Muscle of leg (tissue), 9 donors: ENCODE data around the gene ORC5. TPM values are rescaled to one million over a fixed set of nuclear protein-coding genes. Genes with fewer than 3 reads are reported as not detected.

Experiments used
- polyA plus RNA-seq, 8 donors: library from polyadenylated mRNA; unstranded; fragments of 120-200 nt; gene quantifications; one replicate each; pipeline versions ENCODE4 v1.2.1 to v1.2.3, GENCODE V29; 2013; ENCODE audit warnings: inconsistent platforms in 1 of 8, low replicate concordance in 1 of 8; ENCODE audit not compliant: insufficient read length in 8 of 8, insufficient read depth in 1 of 8
- total RNA-seq: library from RNA; stranded (reverse); fragments of 120-200 nt; gene quantifications from one replicate; pipeline ENCODE4 v1.2.4, GENCODE V29; 2013

ORC5 gene
- total and polyA plus RNA-seq, 9 donors: 12.4 to 16.6 (median 14.9) TPM

Other genes starting within 250 kb of the ORC5 start
- gene RELN, start 218.4 kb downstream of the ORC5 start, total RNA-seq: 9.3 TPM
- 10 to 100 TPM in 1 of 8 donors, 1 to 10 TPM in 7; 2.1 to 31.3 (median 7.8) TPM for gene RELN, start 218.4 kb downstream of the ORC5 start, polyA plus RNA-seq
- not detected for gene LHFPL3, start 120.6 kb upstream of the ORC5 start, total RNA-seq
- gene LHFPL3, start 120.6 kb upstream of the ORC5 start, polyA plus RNA-seq: under 1 TPM in 3 of 8 donors, not detected in 5; 0.06 to 0.47 (median 0.17) TPM